CD4-positive, alpha-beta T cell (primary cell): ENCODE results near the gene EIF5AL1. TPM values are rescaled to one million over a fixed set of nuclear protein-coding genes. Genes with fewer than 3 reads are reported as not detected.

Experiments
- ATAC-seq: fragments of 200-7000 bp; cut with Tn5 transposase; one replicate; pipeline ENCODE4 v1.10.0; 2022; ENCODE audit warnings: mild to moderate bottlenecking; ENCODE audit not compliant: poor library complexity
- CTCF ChIA-PET: fragments of 350-600 bp; sonication (Branson Sonifier 250); formaldehyde crosslinking; loops from one replicate; lab custom pipeline; 2021; ENCODE audit warnings: antibody characterized with exemption, inconsistent platforms; lab: Charles Lee
- POLR2A ChIA-PET: fragments of 350-600 bp; sonication (Branson Sonifier 250); formaldehyde crosslinking; loops from one replicate; lab custom pipeline; 2021; ENCODE audit warnings: antibody characterized with exemption, inconsistent platforms; lab: Charles Lee
- DNase-seq, 14 experiments: peaks; one replicate each; pipeline ENCODE4 v3.0.0-alpha.2; 2013 to 2020; ENCODE audit warnings: mixed read lengths in 2 of 14
- H3K27ac ChIP-seq, 2 donors: one replicate each; pipeline versions ENCODE4 v1.5.1 to v1.7.0; 2013; ENCODE audit warnings: low read length in 2 of 2, low read depth in 1 of 2, mild to moderate bottlenecking in 1 of 2
- H3K27me3 ChIP-seq, 2 experiments: 1 replicate in 1 of 2; 2 replicates in 1 of 2; pipeline versions ENCODE4 v1.6.1 to v1.7.0; 2013; ENCODE audit warnings: low read length in 2 of 2, control low read depth in 1 of 2, mild to moderate bottlenecking in 1 of 2, moderate library complexity in 1 of 2; ENCODE audit not compliant: insufficient read depth in 2 of 2, control insufficient read depth in 1 of 2
- H3K36me3 ChIP-seq: one replicate; pipeline ENCODE4 v1.6.1; 2013; ENCODE audit warnings: low read length, control low read depth; ENCODE audit not compliant: insufficient read depth
- H3K4me1 ChIP-seq: one replicate; pipeline ENCODE4 v1.6.1; 2013; ENCODE audit warnings: low read length, control low read depth; ENCODE audit not compliant: insufficient read depth
- H3K4me3 ChIP-seq: one replicate; pipeline ENCODE4 v1.5.1; 2013; ENCODE audit warnings: mild to moderate bottlenecking, low read length, moderate library complexity
- H3K9me3 ChIP-seq, 2 experiments: 1 replicate in 1 of 2; 2 replicates in 1 of 2; pipeline versions ENCODE4 v1.6.1 to v1.7.0; 2013; ENCODE audit warnings: low read length in 2 of 2, mild to moderate bottlenecking in 2 of 2, control low read depth in 1 of 2, moderate library complexity in 1 of 2; ENCODE audit not compliant: control insufficient read depth in 1 of 2, insufficient read depth in 1 of 2
- H3K27ac Mint-ChIP-seq: one replicate; pipeline ENCODE4 v1.8.0; 2020; ENCODE audit warnings: mixed read lengths
- H3K27me3 Mint-ChIP-seq: one replicate; pipeline ENCODE4 v1.8.0; 2021; ENCODE audit warnings: mixed read lengths
- H3K36me3 Mint-ChIP-seq: one replicate; pipeline ENCODE4 v1.8.0; 2021; ENCODE audit warnings: low read depth, mixed read lengths
- H3K4me1 Mint-ChIP-seq: one replicate; pipeline ENCODE4 v1.8.0; 2021; ENCODE audit warnings: low read depth, mixed read lengths
- H3K4me3 Mint-ChIP-seq: one replicate; pipeline ENCODE4 v1.8.0; 2020; ENCODE audit warnings: mild to moderate bottlenecking, mixed read lengths
- H3K9me3 Mint-ChIP-seq: one replicate; pipeline ENCODE4 v1.8.0; 2020; ENCODE audit warnings: mixed read lengths
- intact Hi-C, 2 experiments: fragments of 100-400 bp; cut with DNase I in 1 of 2; cut with micrococcal nuclease in 1 of 2; formaldehyde crosslinking; loops; one replicate each; pipeline versions ENCODE4 v1.15.1 to v1.9.0; 2023 to 2025; cut with DNase I, micrococcal nuclease
- total RNA-seq, 174 experiments: library from RNA in 2 of 174; stranded (reverse) in 2 of 174; gene quantifications; one replicate each; pipeline ENCODE4 v1.2.3 and lab custom pipeline; 2021 to 2026
- TF ChIP-seq, protein P1 (sequence below): fragments of 200-600 bp; IDR thresholded peaks from one replicate; pipeline ENCODE4 v1.8.0; 2022; ENCODE audit warnings: antibody characterized with exemption, mild to moderate bottlenecking

The EIF5AL1 gene
- total RNA-seq, 2 experiments from 2014 or later = 0.11 to 0.14 TPM

DNA sequence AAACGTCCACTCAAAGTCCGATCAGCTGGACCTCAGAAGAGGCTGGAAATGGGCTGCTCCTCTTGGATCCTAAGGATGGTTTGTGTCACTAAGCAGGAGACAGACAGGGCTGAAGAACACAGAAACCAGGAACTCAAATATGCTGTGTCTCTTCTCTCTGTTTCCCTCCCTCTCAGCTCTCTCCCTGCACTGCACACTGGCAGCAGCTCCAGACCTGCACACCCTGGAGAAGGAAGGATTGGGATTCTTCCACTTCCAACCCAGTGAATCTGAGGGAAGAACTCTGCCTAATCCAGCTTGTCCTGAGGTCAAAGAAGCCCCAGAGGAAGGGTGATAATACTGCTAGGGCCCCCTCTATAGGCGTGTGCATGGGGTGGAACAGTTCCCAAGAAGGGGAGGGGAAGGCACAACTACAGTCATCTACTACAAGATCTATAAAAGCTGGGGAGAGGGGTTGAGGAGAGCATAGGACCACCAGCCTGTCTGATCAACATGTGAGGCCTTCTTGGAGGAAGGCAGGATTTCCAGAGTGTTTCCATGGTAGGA is 44.2 kb upstream of the EIF5AL1 start:
- ATAC-seq (no peak), DNase-seq (no peak)
- Histone ChIP-seq H3K27me3 (no peaks in the 10 kb centered on the region), H3K9me3 (no peaks in the 10 kb centered on the region), H3K36me3 (no peaks in the 10 kb centered on the region), H3K27ac (no peak overlapping the region), H3K4me3 (no peak overlapping the region), H3K4me1 (peaks cover 3% of the 10 kb centered on the region)
- no peaks in the 10 kb centered on the region for H3K36me3 Mint-ChIP-seq
- POLR2A ChIA-PET = no interaction called here
- CTCF ChIA-PET = interaction anchor here (0.7 to 1.3 kb wide), 9 partner anchors 8 to 1779 kb away, joined by 3 to 11 read pairs (median 4); no protein-coding TSS in a partner anchor
- H3K27me3 Mint-ChIP-seq = no peaks in the 10 kb centered on the region
- no peak overlapping the region for H3K27ac Mint-ChIP-seq
- no peaks in the 10 kb centered on the region for H3K4me1 Mint-ChIP-seq
- TF ChIP-seq, protein P1, sequence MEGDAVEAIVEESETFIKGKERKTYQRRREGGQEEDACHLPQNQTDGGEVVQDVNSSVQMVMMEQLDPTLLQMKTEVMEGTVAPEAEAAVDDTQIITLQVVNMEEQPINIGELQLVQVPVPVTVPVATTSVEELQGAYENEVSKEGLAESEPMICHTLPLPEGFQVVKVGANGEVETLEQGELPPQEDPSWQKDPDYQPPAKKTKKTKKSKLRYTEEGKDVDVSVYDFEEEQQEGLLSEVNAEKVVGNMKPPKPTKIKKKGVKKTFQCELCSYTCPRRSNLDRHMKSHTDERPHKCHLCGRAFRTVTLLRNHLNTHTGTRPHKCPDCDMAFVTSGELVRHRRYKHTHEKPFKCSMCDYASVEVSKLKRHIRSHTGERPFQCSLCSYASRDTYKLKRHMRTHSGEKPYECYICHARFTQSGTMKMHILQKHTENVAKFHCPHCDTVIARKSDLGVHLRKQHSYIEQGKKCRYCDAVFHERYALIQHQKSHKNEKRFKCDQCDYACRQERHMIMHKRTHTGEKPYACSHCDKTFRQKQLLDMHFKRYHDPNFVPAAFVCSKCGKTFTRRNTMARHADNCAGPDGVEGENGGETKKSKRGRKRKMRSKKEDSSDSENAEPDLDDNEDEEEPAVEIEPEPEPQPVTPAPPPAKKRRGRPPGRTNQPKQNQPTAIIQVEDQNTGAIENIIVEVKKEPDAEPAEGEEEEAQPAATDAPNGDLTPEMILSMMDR = no peak
- intact Hi-C loops = no loop called here
- no peak overlapping the region for H3K4me3 Mint-ChIP-seq
- no peaks in the 10 kb centered on the region for H3K9me3 Mint-ChIP-seq

DNA sequence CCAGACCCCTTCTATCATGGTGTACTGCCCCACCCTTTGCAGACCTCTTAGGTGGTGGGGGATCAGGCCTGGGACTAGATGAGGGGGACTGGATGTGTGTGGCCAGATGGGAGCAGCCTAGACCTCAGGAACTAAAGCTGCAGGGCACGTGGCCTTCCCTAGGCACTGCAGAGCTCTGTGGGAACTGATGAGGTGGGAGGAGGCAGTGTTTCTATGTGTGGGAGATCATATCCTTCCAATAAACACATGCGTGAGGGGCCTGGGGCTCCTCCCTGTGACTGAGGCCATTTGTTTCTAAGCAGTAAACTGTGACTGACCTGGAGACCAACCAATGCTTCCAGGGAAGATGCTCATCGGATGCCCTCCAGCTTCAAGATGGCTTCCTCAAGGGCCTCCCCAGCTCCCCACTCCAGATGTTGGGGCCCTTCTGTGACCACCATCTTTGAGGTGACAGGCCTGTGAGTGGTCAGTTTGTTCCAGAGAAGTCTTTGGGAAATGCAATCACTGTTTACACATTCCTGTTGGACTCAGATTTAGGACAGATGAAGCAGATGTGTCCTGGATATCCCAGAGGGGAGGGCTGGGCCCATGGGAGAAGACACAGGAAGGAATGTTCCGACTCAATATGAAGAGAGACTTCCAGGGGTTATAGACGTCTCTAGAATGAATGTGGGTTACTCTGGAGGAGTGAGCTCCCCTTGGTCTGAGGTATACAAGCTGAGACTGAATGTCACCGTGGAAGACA is 43.3 kb upstream of the EIF5AL1 start:
- H3K27me3 ChIP-seq = no peaks in the 10 kb centered on the region
- H3K4me3 ChIP-seq = no peak overlapping the region
- peaks cover 3% of the 10 kb centered on the region for H3K4me1 ChIP-seq
- DNase-seq (no peak), ATAC-seq (no peak)
- TF ChIP-seq, protein P1 = no peak
- no peaks in the 10 kb centered on the region for H3K36me3 Mint-ChIP-seq
- H3K36me3 ChIP-seq = no peaks in the 10 kb centered on the region
- H3K4me3 Mint-ChIP-seq = no peak overlapping the region
- no peak overlapping the region for H3K27ac Mint-ChIP-seq
- H3K4me1 Mint-ChIP-seq = no peaks in the 10 kb centered on the region
- H3K9me3 ChIP-seq = no peaks in the 10 kb centered on the region
- H3K27me3 Mint-ChIP-seq = no peaks in the 10 kb centered on the region
- no peaks in the 10 kb centered on the region for H3K9me3 Mint-ChIP-seq
- H3K27ac ChIP-seq = no peak overlapping the region
- CTCF ChIA-PET = interaction anchor here (1.3 kb wide), 1 partner anchor 94 kb away, joined by 8 read pairs; no protein-coding TSS in a partner anchor
- POLR2A ChIA-PET = no interaction called here
- intact Hi-C loops = no loop called here

DNA sequence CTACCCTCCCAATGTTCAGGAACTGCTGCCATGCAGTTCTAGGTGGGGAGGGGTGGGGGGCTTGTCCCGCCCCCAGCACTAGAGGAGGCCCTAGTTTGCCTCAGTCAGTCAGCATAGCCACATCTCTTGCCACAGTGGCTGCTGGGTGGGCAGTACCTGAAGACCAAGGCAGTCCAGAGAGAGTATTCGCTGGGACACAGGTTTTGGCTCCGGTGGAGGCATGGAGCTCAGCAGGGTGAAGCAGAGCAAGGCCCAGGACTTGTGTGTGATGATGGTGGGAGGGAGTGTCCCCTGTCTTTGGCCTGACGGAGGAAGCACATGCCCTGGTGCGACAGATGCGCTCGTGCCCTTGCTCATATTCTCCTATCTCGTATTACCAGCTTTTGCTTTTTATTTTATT is 42.2 kb upstream of the EIF5AL1 start:
- TF ChIP-seq, protein P1 = no peak
- intact Hi-C loops = no loop called here
- peaks cover 3% of the 10 kb centered on the region for H3K4me1 ChIP-seq
- POLR2A ChIA-PET = no interaction called here
- Mint-ChIP-seq H3K9me3 (no peaks in the 10 kb centered on the region), H3K4me3 (no peak overlapping the region), H3K36me3 (no peaks in the 10 kb centered on the region), H3K27ac (no peak overlapping the region), H3K27me3 (peaks cover 4% of the 10 kb centered on the region), H3K4me1 (no peaks in the 10 kb centered on the region)
- ATAC-seq (no peak), DNase-seq (no peak)
- no peaks in the 10 kb centered on the region for H3K36me3 ChIP-seq
- no peak overlapping the region for H3K4me3 ChIP-seq
- CTCF ChIA-PET = interaction anchor here (1.7 kb wide), 1 partner anchor 95 kb away, joined by 5 read pairs; no protein-coding TSS in a partner anchor
- no peaks in the 10 kb centered on the region for H3K9me3 ChIP-seq
- no peak overlapping the region for H3K27ac ChIP-seq
- H3K27me3 ChIP-seq = peaks cover 0 to 2% of the 10 kb centered on the region in 2 experiments
